HFF-Myc (cell line): ENCODE data around the gene GNG11.

ENCODE experiments used
- DNase-seq: peaks from one replicate; pipeline ENCODE4 v3.0.0-alpha.2; 2011; ENCODE audit warnings: low read depth; ENCODE audit errors: extremely low read depth
- H3K4me3 ChIP-seq: replicated peaks from 2 replicates; pipeline ENCODE4 v1.5.1; 2011; ENCODE audit warnings: low read depth, mild to moderate bottlenecking, control low read depth, low read length
- TF ChIP-seq, protein P1 (sequence below): IDR thresholded peaks from 2 replicates; pipeline ENCODE4 v1.5.1; 2012; ENCODE audit warnings: mild to moderate bottlenecking, low read depth, low read length, control low read depth; ENCODE audit errors: missing control alignments

Gene GNG11

DNA sequence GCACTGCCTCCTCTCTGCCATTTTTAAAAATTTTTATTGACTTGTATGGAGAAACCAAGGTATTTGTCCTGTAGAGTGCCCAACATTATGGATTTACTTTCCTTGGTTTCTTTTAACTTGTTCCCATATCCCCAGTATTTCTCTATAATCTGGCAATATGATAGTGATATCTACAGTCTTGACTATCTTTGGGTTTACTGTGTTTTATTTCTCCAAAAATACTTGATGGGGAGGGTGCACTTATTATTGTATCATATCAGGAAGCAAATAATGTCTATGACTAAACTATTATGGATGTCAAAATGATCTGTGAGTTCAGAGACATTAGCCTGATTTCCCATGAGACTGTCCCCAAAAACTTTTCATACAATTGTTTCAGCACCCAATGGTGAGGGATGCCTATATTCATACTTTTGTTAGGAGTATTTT, 37.6 kb upstream of the GNG11 start:
- H3K4me3 ChIP-seq: no peak overlapping the region
- no peak for DNase-seq
- TF ChIP-seq, protein P1, sequence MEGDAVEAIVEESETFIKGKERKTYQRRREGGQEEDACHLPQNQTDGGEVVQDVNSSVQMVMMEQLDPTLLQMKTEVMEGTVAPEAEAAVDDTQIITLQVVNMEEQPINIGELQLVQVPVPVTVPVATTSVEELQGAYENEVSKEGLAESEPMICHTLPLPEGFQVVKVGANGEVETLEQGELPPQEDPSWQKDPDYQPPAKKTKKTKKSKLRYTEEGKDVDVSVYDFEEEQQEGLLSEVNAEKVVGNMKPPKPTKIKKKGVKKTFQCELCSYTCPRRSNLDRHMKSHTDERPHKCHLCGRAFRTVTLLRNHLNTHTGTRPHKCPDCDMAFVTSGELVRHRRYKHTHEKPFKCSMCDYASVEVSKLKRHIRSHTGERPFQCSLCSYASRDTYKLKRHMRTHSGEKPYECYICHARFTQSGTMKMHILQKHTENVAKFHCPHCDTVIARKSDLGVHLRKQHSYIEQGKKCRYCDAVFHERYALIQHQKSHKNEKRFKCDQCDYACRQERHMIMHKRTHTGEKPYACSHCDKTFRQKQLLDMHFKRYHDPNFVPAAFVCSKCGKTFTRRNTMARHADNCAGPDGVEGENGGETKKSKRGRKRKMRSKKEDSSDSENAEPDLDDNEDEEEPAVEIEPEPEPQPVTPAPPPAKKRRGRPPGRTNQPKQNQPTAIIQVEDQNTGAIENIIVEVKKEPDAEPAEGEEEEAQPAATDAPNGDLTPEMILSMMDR: no peak

DNA sequence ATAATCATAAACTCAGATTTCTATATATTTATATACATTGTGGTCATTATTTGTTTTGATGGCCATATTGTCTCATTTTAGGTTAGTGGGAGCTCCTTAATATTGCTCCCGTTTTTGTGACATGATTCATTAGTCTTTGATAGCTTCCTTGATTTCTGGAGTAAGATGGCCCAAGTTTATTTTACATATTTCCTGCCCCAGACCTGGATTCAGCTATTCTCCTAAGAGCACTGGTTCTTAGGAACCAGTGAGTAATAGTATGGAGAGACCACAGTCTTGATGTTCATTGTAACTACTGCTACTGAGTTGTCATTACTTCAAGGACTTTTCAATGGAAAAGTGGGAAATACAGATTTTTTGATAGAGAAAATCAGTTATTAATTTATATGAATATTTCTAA, 37.0 kb upstream of the GNG11 start:
- no peak for DNase-seq
- TF ChIP-seq, protein P1: no peak
- H3K4me3 ChIP-seq: no peak overlapping the region

DNA sequence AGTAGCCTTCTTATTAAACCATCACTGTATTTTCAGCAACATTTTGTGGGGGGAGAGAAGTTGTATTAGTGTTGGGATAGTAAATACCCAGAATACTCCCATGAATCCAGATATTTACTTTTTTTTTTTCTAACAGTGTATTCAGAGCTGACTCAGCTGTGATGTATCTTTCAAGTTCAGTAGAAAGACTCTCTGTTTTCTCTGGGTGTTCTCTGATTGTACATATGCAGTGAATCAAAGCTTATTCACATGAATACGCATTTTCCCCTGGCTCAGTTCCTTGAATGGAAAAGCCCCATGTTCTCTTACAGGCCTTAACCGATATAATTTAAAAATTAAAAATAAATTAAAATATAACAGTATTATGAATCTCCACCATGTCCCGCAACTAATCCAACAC, 32.3 kb upstream of the GNG11 start:
- H3K4me3 ChIP-seq: no peak overlapping the region
- DNase-seq: no peak
- TF ChIP-seq, protein P1: no peak

DNA sequence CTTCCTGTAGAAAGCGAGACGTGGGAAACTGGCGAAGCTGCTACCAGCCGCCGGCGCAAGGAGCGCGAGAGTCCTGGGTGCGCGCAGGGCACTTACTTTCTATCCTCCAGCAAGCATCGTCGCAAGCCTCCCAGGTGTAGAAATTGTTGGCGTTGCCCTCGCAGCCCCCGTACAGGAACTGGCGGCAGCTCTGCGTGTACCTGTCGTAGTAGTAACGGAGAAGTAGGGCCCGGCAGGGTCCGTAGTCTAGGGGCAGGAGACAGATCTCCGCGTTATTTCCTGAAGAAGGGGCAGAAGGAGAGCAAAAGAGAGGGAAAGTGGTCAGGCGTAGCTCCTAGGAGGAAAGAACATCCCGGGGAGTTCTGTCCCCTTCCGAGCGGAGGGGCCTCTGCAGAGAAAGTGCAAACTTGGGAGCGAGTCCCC, 31.5 kb upstream of the GNG11 start:
- TF ChIP-seq, protein P1: no peak
- no peak for DNase-seq
- peak overlapping the region; percentile 59 for H3K4me3 ChIP-seq

DNA sequence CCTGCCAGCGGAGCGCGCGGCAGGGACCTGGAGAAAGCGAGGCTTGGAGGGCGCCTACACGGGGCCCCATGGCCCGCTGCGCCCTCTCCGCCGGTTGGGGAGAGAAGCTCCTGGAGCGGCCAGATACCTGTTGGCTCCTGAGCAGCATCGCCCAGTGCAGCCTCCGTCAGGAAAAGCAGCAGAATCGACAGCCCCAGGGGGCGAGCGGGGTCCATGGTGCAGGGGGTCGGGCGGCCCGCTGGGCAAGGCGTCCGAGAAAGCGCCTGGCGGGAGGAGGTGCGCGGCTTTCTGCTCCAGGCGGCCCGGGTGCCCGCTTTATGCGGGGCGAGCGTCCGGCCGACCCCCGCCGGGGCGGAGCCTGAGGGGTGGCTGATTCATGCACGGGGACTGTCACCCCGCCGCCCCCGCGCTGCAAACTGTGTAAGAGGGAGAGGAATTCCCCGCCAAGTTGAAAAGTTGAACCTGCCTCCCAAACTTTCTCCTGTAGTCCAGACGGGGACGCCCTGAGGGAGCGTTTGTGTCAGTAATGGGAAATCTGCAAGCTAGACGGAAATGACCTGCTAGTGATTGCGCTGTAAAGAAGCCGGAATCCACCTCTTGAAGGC, 31.0 kb upstream of the GNG11 start, which contains the start of gene TFPI2:
Gene TFPI2, minus strand, starts transcription at position 290 of the 605 bp plus-strand sequence. Its CDS starts 75 bp downstream, at position 215.
- peak within 1 kb of the TSS; percentile 59 for H3K4me3 ChIP-seq
- TF ChIP-seq, protein P1: peak; percentile 4
- DNase-seq: no peak

DNA sequence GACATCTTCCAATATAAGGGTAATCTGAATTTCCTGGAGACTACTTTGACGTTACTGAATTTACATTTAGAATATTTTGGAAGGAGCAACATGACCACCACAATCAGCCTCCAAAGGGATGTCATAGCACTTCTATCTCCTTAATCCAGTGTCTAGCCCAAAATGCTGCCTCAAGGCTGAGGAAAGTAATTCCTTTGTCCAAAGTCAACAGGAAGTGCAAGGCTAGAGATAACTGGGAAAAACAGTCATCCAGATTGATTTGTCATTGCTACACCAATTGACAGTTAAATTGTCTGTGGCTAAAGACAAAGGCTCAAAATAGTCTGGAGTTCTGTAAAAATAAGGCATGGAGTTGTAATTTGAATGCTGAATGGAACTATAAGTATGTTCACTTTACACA, 27.1 kb upstream of the GNG11 start:
- DNase-seq: no peak
- TF ChIP-seq, protein P1: no peak
- no peak overlapping the region for H3K4me3 ChIP-seq
